ENCODE measurements around the gene DRAM1.

DNA sequence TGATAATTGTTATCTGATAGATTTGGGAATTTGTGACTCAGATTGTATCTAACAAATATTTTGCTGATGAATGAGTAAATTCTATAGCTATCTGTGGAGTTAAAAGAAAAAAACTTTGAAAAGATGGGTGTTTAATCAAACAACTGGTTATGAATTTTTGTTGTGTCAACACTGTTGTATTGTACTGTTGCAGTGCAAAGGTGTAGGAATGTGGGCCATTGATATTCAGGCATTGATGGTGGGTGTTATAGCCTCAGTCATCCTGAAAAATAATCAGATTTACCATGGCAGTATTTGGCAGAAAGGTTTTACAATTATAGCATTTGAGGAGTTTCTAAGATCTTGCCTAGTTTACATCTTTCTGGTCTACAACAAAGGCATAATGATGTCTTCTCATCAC, 15.4 kb downstream of the DRAM1 start:
- TF ChIP-seq U2AF2 (optimal IDR thresholded peaks at IDR 0.05; ENCODE audit: low read depth, low read length) (no peak), FOXA3 (CRISPR knock-in tag; conservative IDR thresholded peaks at IDR 0.05 in 1 of 2, IDR thresholded peaks at IDR 0.05 in 1 of 2) (no peak), FOXK1 (CRISPR knock-in tag; IDR thresholded peaks at IDR 0.05; ENCODE audit: borderline replicate concordance) (no peak)

All from K562 (cell line).